HepG2 (cell line): ENCODE data around the gene SLC35B2. TPM values are rescaled to one million over a fixed set of nuclear protein-coding genes. Genes with fewer than 3 reads are reported as not detected.

Experiments used
- CHD4 ChIP-seq: fragments of 200-600 bp; sonication (generic); IDR thresholded peaks from 2 replicates; pipeline ENCODE4 v1.7.0; 2017; ENCODE audit warnings: mild to moderate bottlenecking, low read length, borderline replicate concordance
- GMEB1 ChIP-seq: sonication (generic); formaldehyde crosslinking; IDR thresholded peaks from 2 replicates; pipeline ENCODE4 v1.5.1; 2020; ENCODE audit warnings: missing genetic modification reagents, mild to moderate bottlenecking, borderline replicate concordance
- HNRNPH1 ChIP-seq: fragments of 200-400 bp; formaldehyde crosslinking; optimal IDR thresholded peaks from 2 replicates; pipeline ENCODE3; 2017; ENCODE audit warnings: mild to moderate bottlenecking, low read depth, low read length
- JARID2 ChIP-seq: sonication (generic); formaldehyde crosslinking; IDR thresholded peaks from 2 replicates; pipeline ENCODE4 v1.8.1; 2023; ENCODE audit warnings: missing genetic modification reagents, inconsistent platforms; ENCODE audit not compliant: insufficient replicate concordance
- JUND ChIP-seq: sonication (generic); formaldehyde crosslinking; IDR thresholded peaks from 2 replicates; pipeline ENCODE4 v1.8.0; 2022; ENCODE audit warnings: mild to moderate bottlenecking, missing genetic modification reagents
- KDM2A ChIP-seq: sonication (generic); formaldehyde crosslinking; IDR thresholded peaks from 2 replicates; pipeline ENCODE4 v1.4.0; 2020; ENCODE audit warnings: low read depth, missing genetic modification reagents, borderline replicate concordance
- MAX ChIP-seq: IDR thresholded peaks from 2 replicates; pipeline ENCODE4 v1.6.1; 2012; ENCODE audit warnings: inconsistent platforms
- MTF1 ChIP-seq: sonication (generic); formaldehyde crosslinking; IDR thresholded peaks from 2 replicates; pipeline ENCODE4 v1.5.0; 2020; ENCODE audit warnings: missing genetic modification reagents
- MXI1 ChIP-seq: IDR thresholded peaks from 3 replicates; pipeline ENCODE4 v1.6.1; 2012; ENCODE audit warnings: low read depth, low read length, inconsistent platforms, borderline replicate concordance
- NBN ChIP-seq: fragments of 450-650 bp; conservative IDR thresholded peaks from 2 replicates; pipeline ENCODE4 v1.6.1; 2017
- NR2F2 ChIP-seq: IDR thresholded peaks from 2 replicates; pipeline ENCODE4 v1.6.1; 2012; ENCODE audit warnings: low read depth, inconsistent platforms, borderline replicate concordance
- PAF1 ChIP-seq: IDR thresholded peaks from 2 replicates; pipeline ENCODE4 v1.6.1; 2016; ENCODE audit warnings: missing genetic modification reagents, missing compliant biosample characterization
- PAWR ChIP-seq: sonication (generic); formaldehyde crosslinking; IDR thresholded peaks from 2 replicates; pipeline ENCODE4 v1.4.0; 2020; ENCODE audit warnings: missing genetic modification reagents, mild to moderate bottlenecking, borderline replicate concordance
- SRY ChIP-seq: sonication (generic); formaldehyde crosslinking; IDR thresholded peaks from 2 replicates; pipeline ENCODE4 v1.8.0; 2022; ENCODE audit warnings: mild to moderate bottlenecking, missing genetic modification reagents
- THAP11 ChIP-seq: IDR thresholded peaks from 2 replicates; pipeline ENCODE4 v1.6.1; 2016; ENCODE audit warnings: missing biosample characterization, missing genetic modification reagents
- THAP7 ChIP-seq: sonication (generic); formaldehyde crosslinking; IDR thresholded peaks from 2 replicates; pipeline ENCODE4 v1.8.1; 2023; ENCODE audit warnings: mild to moderate bottlenecking, missing genetic modification reagents
- U2AF1 ChIP-seq: fragments of 200-400 bp; formaldehyde crosslinking; optimal IDR thresholded peaks from 2 replicates; pipeline ENCODE3; 2017; ENCODE audit warnings: mild to moderate bottlenecking, low read depth, low read length
- ZBTB37 ChIP-seq: sonication (generic); formaldehyde crosslinking; IDR thresholded peaks from 2 replicates; pipeline ENCODE4 v1.4.0; 2020; ENCODE audit warnings: mild to moderate bottlenecking, missing genetic modification reagents
- ZFYVE20 ChIP-seq: sonication (generic); formaldehyde crosslinking; IDR thresholded peaks from 2 replicates; pipeline ENCODE4 v1.8.0; 2023; ENCODE audit warnings: low read depth, mild to moderate bottlenecking, moderate library complexity, missing genetic modification reagents, borderline replicate concordance
- ZNF280B ChIP-seq: sonication (generic); formaldehyde crosslinking; IDR thresholded peaks from 2 replicates; pipeline ENCODE4 v1.5.0; 2020; ENCODE audit warnings: missing genetic modification reagents, mild to moderate bottlenecking, borderline replicate concordance
- ZNF704 ChIP-seq: sonication (generic); formaldehyde crosslinking; IDR thresholded peaks from 2 replicates; pipeline ENCODE4 v1.8.1; 2023; ENCODE audit warnings: mild to moderate bottlenecking, inconsistent platforms, moderate library complexity, missing genetic modification reagents, borderline replicate concordance
- ZNF724P ChIP-seq: sonication (generic); formaldehyde crosslinking; IDR thresholded peaks from 2 replicates; pipeline ENCODE4 v1.8.0; 2022; ENCODE audit warnings: missing genetic modification reagents, borderline replicate concordance
- ZSCAN31 ChIP-seq: sonication (generic); formaldehyde crosslinking; IDR thresholded peaks from 2 replicates; pipeline ENCODE4 v1.5.0; 2020; ENCODE audit warnings: low read depth, mild to moderate bottlenecking, missing genetic modification reagents
- polyA plus RNA-seq, 8 experiments: library from polyadenylated mRNA; depleted of rRNA in 3 of 8; stranded (reverse) in 7 of 8; unstranded in 1 of 8; fragments of >200 nt; fragmentation: Illumina TruSeq in 4 of 8; extraction: Trizol in 4 of 8; gene quantifications; 2 replicates each; pipeline versions ENCODE4 v1.2.1 to v1.2.3, GENCODE V29; 2011 to 2016; ENCODE audit warnings: low read depth in 4 of 8, missing spikeins in 1 of 8, mixed read lengths in 1 of 8; ENCODE audit not compliant: insufficient read depth in 1 of 8
- total RNA-seq, 5 experiments: library from RNA; depleted of rRNA; stranded (reverse); fragments of >200 nt; fragmentation: Illumina TruSeq; extraction: Trizol; gene quantifications; 2 replicates each; pipeline ENCODE4 v1.2.3, GENCODE V29; 2016; ENCODE audit warnings: low read depth in 1 of 5

Gene SLC35B2
- total and polyA plus RNA-seq, 2 of the 13 experiments (the other 11 are each of a cell fraction or from before 2014, with no cell fraction given), result 61.1 to 148 TPM

- TF ChIP-seq ZNF704 (CRISPR knock-in tag) (no peak; the same call in 1 of the 2 replicates), ZNF724P (peak; percentile 66; the same call in 1 of the 2 replicates), ZFYVE20 (no peak), JARID2 (no peak), MTF1 (CRISPR knock-in tag) (no peak), PAWR (CRISPR knock-in tag) (no peak), MAX (peak; percentile 96), JUND (no peak), ZBTB37 (CRISPR knock-in tag) (no peak), NBN (no peak), NR2F2 (no peak), HNRNPH1 (no peak), U2AF1 (no peak), ZNF280B (CRISPR knock-in tag) (peak; percentile 65; the same call in 1 of the 2 replicates), GMEB1 (CRISPR knock-in tag) (peak; percentile 68; the same call in 1 of the 2 replicates), PAF1 (no peak), CHD4 (no peak), THAP11 (peak; percentile 61; the same call in 1 of the 2 replicates), KDM2A (CRISPR knock-in tag) (peak; percentile 79; the same call in 1 of the 2 replicates), THAP7 (CRISPR knock-in tag) (peak; percentile 88), MXI1 (peak; percentile 11; the same call in 1 of the 3 replicates), ZSCAN31 (peak; percentile 85), SRY (CRISPR knock-in tag) (no peak; the same call in 1 of the 2 replicates)
Observed at GRCh38 chr6:44223319-44224028, 33.9 kb downstream of the SLC35B2 start, which contains the start of gene SLC29A1 (continued).
